Measurements from ENCODE around the gene RASIP1. TPM values are rescaled to one million over a fixed set of nuclear protein-coding genes. Genes with fewer than 3 reads are reported as not detected.

The RASIP1 gene
- total RNA-seq, 1 donor from 2014 or later, result 0.62 TPM

DNA sequence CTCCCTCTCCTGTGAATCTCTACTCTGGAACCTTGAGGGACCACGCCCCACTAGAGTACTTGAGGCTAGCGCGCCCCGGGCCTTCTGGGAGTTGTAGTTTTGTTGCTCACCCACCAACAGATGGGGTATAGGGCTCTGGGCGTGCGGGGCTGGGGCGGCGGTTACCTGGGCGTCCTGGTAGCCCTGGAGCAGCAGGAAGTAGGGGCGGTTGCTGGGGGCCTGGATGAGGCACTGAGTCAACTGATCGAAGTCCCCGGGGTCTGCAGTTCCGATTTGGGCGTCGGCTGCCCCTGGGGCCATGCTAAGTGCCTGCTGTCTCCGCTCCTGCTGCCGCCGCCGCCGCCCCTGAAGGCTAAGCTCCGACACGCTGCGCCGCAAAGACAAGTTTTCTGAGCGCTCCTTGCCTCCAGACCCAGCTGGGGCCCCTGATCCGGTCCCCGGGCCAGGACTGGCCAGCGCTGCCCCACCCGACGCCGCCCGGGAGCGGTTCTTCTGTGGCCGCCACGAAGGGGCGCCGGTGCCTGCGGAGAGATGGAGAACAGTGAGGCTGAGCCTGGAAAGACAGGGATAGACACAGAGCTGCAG lies 5.3 kb downstream of the RASIP1 start:
- no peaks in the 10 kb centered on the region for H3K9me3 Mint-ChIP-seq (ENCODE audit: low read depth)
- DNase-seq (ENCODE audit: low spot score), result no peak
- H3K27ac Mint-ChIP-seq (ENCODE audit: unreplicated experiment), result peak overlapping the region; percentile 8
- no peaks in the 10 kb centered on the region for H3K27me3 Mint-ChIP-seq (ENCODE audit: low read depth)
- H3K36me3 Mint-ChIP-seq (ENCODE audit: low read depth), result peaks cover 2% of the 10 kb centered on the region
- peak overlapping the region; percentile 69 for H3K4me3 Mint-ChIP-seq (ENCODE audit: unreplicated experiment)
- TF ChIP-seq, protein P1, sequence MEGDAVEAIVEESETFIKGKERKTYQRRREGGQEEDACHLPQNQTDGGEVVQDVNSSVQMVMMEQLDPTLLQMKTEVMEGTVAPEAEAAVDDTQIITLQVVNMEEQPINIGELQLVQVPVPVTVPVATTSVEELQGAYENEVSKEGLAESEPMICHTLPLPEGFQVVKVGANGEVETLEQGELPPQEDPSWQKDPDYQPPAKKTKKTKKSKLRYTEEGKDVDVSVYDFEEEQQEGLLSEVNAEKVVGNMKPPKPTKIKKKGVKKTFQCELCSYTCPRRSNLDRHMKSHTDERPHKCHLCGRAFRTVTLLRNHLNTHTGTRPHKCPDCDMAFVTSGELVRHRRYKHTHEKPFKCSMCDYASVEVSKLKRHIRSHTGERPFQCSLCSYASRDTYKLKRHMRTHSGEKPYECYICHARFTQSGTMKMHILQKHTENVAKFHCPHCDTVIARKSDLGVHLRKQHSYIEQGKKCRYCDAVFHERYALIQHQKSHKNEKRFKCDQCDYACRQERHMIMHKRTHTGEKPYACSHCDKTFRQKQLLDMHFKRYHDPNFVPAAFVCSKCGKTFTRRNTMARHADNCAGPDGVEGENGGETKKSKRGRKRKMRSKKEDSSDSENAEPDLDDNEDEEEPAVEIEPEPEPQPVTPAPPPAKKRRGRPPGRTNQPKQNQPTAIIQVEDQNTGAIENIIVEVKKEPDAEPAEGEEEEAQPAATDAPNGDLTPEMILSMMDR (IDR thresholded peaks at IDR 0.05), result peak; percentile 48
- H3K4me1 Mint-ChIP-seq (ENCODE audit: low read depth), result peaks cover 9% of the 10 kb centered on the region

DNA sequence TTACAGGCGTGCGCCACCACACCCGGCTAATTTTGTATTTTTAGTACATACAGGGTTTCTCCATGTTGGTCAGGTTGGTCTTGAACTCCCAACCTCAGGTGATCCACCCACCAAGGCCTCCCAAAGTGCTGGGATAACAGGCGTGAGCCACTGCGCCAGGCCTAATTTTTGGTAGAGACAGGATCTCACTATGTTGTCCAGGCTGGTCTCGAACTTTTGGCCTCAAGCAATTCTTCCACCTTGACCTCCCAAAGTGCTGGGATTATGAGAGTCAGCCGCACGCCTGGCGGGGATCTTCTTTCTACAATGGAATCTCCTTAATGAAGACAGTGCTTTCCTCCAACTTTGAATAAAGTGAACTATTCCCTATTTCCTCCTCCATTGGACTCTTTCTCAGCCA lies 5.8 kb downstream of the RASIP1 start:
- no peak for DNase-seq (ENCODE audit: low spot score)
- H3K4me1 Mint-ChIP-seq (ENCODE audit: low read depth), result peaks cover 9% of the 10 kb centered on the region
- H3K4me3 Mint-ChIP-seq (ENCODE audit: unreplicated experiment), result peak overlapping the region; percentile 69
- no peaks in the 10 kb centered on the region for H3K9me3 Mint-ChIP-seq (ENCODE audit: low read depth)
- TF ChIP-seq, protein P1 (IDR thresholded peaks at IDR 0.05), result no peak
- H3K27ac Mint-ChIP-seq (ENCODE audit: unreplicated experiment), result peak overlapping the region; percentile 8
- H3K27me3 Mint-ChIP-seq (ENCODE audit: low read depth), result no peaks in the 10 kb centered on the region
- peaks cover 2% of the 10 kb centered on the region for H3K36me3 Mint-ChIP-seq (ENCODE audit: low read depth)

GRCh38 chr19:48731452-48731851 lies 9.0 kb downstream of the RASIP1 start:
- peaks cover 2% of the 10 kb centered on the region for H3K36me3 Mint-ChIP-seq (ENCODE audit: low read depth)
- H3K27ac Mint-ChIP-seq (ENCODE audit: unreplicated experiment), result no peak overlapping the region
- no peak for DNase-seq (ENCODE audit: low spot score)
- no peaks in the 10 kb centered on the region for H3K27me3 Mint-ChIP-seq (ENCODE audit: low read depth)
- TF ChIP-seq, protein P1 (IDR thresholded peaks at IDR 0.05), result no peak
- H3K4me3 Mint-ChIP-seq (ENCODE audit: unreplicated experiment), result no peak overlapping the region
- peaks cover 1% of the 10 kb centered on the region for H3K9me3 Mint-ChIP-seq (ENCODE audit: low read depth)
- H3K4me1 Mint-ChIP-seq (ENCODE audit: low read depth), result peaks cover 4% of the 10 kb centered on the region

DNA sequence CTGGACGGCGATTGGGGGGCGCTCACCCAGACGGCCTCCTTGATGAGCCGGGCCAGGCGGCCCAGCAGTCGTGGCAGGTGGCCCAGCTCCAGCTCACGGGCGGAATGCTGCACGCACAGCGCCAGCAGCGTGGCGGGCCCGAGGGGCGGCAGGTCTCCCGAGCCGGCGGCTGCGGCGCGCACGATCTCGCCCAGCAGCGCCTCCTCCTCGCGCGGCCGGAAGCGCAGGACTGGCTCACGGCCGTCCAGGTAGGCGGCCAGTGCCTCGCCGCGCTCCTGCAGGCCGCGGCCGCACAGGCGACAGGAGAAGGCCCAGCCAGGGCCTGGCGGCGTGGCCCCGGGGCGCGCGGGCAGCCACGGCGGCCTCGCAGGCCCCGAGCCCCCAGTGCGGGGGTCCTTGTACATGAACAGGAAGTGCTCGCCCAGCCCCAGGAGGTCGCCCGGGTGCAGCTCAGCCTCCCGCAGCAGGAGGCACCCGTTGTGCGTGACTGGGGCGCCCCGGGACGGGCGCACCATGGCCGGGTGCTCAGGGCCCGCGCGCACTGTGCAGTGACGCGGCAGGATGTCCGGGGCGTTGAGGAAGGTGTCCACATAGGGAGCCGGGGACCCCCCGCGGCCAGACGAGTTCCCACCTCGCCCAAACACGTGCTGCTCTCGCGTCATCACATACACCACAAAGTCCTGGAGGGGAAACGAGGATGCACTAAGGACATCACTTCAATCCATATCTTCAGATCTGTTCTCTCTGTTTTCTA lies 11.3 kb downstream of the RASIP1 start:
- no peaks in the 10 kb centered on the region for H3K27me3 Mint-ChIP-seq (ENCODE audit: low read depth)
- no peak overlapping the region for H3K4me3 Mint-ChIP-seq (ENCODE audit: unreplicated experiment)
- H3K4me1 Mint-ChIP-seq (ENCODE audit: low read depth), result peaks cover 13% of the 10 kb centered on the region
- H3K36me3 Mint-ChIP-seq (ENCODE audit: low read depth), result peaks cover 4% of the 10 kb centered on the region
- no peak for DNase-seq (ENCODE audit: low spot score)
- no peak overlapping the region for H3K27ac Mint-ChIP-seq (ENCODE audit: unreplicated experiment)
- TF ChIP-seq, protein P1 (IDR thresholded peaks at IDR 0.05), result no peak
- H3K9me3 Mint-ChIP-seq (ENCODE audit: low read depth), result peaks cover 6% of the 10 kb centered on the region

GRCh38 chr19:48726556-48726955 lies 13.9 kb downstream of the RASIP1 start:
- Mint-ChIP-seq H3K4me3 (ENCODE audit: unreplicated experiment) (no peak overlapping the region), H3K27me3 (ENCODE audit: low read depth) (no peaks in the 10 kb centered on the region), H3K36me3 (ENCODE audit: low read depth) (peaks cover 4% of the 10 kb centered on the region), H3K4me1 (ENCODE audit: low read depth) (peaks cover 15% of the 10 kb centered on the region), H3K27ac (ENCODE audit: unreplicated experiment) (no peak overlapping the region), H3K9me3 (ENCODE audit: low read depth) (peaks cover 6% of the 10 kb centered on the region)
- TF ChIP-seq, protein P1 (IDR thresholded peaks at IDR 0.05), result no peak
- no peak for DNase-seq (ENCODE audit: low spot score)

Measured in chondrocyte (in vitro differentiated cells).